Activated CD4-positive, CD25-positive, alpha-beta regulatory T cell treated with anti-CD3 and anti-CD28 coated beads, Interleukin-2, amount 50 U/mL, for 72 hours (primary cell): ENCODE data around the gene NFATC2.
"Not testable (repeated sequence)": the region's sequence is repeated elsewhere in the genome, so short reads cannot be mapped to it uniquely, and the experiment has no call there.

Experiments used
- DNase-seq: peaks from one replicate; pipeline ENCODE4 v3.0.0; 2021

Gene NFATC2

GRCh38 chr20:51493346-51493791 is 49.1 kb downstream of the NFATC2 start:
- no peak for DNase-seq

DNA sequence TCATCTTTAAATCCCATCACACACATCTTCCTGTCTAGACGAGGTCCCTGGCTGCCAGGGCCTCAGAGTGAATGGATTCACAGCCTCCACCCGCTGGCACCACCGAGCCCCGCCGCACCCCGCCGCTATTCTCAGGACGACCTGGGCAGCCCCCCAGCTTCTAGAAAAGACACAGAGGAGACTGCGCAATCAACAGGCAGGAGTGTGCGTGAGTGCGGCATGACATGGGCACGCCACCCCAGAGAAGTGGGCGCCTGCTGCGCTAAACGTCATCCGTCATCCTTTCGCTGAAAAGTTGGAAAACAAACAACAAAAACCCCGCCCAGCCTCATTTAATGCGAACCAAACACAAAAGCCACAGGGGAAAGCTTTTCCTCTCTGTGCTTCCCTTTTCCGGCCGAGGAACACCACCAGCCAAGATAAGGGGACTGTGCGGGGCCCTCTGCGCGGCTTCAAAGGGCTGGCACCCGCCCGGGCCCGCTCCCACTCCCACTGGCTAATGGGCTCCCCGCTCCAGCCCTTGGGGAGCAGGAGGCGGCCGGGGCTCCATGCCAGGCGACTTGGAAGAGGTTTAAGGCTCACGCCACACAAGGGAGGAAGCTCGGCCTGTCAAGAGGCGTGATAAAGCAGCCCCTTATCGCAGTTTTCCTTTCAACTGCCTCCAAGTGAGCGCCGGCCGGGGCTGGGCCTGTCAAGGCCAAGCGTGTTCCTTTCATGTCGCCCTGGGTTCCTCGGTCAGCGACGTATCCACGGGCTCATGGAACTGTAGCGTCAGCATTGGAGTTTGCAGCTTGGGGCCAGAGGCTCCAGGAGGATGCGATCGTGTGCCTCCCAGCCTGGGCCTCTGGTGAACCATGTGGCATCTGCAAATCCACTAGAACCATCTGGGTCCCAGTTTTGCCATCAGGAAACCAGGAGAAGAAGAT is 50.1 kb downstream of the NFATC2 start:
- no peak for DNase-seq

GRCh38 chr20:51491393-51491792 is 51.1 kb downstream of the NFATC2 start:
- DNase-seq = no peak

GRCh38 chr20:51490635-51491034 is 51.9 kb downstream of the NFATC2 start:
- DNase-seq = no peak

DNA sequence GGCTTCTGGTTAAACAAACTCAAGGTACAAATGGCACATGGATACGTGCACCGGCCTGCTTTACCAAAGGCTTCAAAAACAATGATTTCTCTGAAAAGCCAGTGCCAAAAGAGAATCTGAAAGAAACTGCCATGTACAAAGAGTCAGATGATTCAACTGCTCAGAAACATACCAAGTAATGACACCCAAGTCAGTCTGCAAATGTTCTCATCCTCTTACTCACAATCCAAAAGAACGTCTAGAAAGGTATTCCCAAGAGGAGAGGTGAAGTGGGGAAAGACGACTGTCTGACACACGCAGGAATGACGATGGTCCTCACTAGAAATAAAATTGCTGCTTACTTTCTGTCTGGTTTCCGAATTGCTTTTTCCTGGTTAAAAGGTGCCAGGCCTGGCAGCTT is 52.9 kb downstream of the NFATC2 start:
- DNase-seq = no peak

DNA sequence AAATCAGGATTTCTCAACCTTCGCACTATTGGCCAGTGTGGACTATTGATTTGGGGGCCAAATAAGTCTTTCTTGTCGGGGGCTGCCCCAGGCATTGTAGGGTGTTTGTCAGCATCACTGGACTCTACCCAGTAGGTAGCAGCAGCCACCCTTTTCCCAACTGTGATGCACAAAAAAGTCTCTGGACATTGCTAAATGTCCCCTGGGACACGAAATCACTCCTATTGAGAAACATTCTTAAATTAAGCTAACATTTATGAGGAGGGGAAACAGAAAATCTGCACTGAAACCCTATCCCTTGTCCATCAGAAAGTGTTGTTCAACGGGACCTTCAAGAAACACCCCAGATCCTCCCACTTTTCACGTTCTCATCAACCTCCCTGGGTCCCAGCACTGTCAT is 54.2 kb downstream of the NFATC2 start:
- DNase-seq = no peak

DNA sequence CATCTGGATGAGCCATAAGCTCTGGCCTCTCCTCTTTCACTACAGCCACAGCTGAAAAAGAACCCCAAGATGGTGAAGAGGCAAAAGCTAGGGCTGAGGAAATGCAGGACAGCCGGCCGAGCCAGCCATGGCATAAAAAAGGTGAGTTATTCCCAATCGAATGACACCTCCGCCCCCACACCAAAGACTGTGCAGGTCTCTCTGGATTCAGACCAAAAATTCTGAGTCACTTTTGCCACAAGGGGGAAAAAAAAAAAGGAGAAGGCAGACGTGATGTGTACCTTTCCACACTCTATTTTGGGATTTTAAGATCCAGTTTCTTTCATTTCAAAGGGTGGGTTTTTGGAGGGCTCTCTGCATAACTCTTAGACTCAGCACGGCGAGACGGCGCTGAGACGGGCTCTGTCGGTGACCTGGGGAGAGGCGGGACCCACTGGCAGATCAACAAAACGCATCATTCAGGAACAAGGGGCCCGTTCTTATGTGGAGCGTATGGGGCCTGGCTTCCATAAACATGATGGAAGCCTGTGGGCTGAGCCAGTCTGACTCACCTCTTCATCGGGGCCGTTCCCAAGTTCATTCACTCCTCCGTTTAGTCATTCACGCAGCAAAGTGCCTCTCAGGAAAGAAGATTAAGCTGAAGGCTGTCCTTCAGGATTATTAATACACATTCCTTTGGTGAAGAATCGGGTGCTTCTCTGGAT is 54.8 kb downstream of the NFATC2 start:
- no peak for DNase-seq

DNA sequence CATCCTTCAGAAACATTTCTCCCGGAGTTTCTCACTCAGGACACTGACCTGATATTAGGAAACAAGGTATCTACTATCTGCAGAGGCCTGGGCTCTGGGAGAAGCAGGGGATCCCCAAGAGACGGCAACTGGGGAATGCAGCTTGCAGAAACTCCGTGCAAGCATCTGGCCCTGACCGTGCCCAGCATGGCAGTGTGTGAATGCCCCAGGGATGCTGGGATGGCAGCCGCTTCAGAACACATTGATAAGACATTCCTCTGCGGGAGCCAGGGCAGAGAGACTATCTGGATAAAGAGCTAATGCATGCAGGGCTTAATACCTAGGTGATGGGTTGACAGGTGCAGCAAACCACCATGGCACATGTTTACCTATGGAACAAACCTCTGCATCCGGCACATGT is 55.4 kb downstream of the NFATC2 start:
- DNase-seq = no peak

DNA sequence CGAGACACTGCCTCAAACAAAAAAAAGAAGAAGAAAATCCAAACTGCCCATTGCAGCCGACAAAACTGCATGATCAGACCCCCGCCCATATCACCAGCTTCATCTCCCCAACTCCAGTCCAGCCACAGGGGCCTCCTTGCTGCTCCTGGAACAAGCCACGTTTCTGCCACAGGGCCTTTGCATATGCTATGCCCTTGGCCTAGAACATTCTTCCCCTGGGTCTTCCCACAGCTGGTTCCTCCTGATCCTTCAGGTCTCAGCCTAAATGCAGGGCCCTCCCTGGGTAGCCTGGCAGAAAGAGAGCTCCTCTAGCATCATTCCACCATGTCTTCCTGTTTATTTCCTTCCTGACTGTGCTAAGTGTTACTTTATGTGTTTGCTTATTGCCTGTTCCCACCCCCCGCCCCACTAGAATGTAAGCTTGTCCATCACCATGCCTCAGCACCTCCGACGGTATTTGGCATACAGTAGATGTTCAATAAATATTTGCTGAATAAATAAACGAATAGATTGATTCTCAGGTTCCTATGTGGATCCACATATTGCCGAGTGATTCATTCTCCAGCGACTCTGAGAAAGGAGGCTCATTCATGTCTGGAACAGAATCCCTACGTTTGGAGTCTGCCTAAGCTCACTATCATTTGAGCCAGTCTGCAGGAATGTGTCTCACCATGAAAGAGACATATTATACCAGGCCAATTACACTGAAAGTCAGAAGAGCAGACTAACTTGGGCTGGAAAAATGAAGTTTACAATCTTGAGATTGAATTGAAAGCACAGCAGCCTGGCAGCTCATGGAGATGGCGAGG is 56.1 kb downstream of the NFATC2 start:
- no peak for DNase-seq

- no peak for DNase-seq
These were observed 57.7 kb downstream of the NFATC2 start for GRCh38 chr20:51484831-51485230.

- DNase-seq = no peak
These were observed 58.2 kb downstream of the NFATC2 start for GRCh38 chr20:51484141-51484815.

GRCh38 chr20:51482836-51483473 is 59.6 kb downstream of the NFATC2 start:
- DNase-seq = no peak

DNA sequence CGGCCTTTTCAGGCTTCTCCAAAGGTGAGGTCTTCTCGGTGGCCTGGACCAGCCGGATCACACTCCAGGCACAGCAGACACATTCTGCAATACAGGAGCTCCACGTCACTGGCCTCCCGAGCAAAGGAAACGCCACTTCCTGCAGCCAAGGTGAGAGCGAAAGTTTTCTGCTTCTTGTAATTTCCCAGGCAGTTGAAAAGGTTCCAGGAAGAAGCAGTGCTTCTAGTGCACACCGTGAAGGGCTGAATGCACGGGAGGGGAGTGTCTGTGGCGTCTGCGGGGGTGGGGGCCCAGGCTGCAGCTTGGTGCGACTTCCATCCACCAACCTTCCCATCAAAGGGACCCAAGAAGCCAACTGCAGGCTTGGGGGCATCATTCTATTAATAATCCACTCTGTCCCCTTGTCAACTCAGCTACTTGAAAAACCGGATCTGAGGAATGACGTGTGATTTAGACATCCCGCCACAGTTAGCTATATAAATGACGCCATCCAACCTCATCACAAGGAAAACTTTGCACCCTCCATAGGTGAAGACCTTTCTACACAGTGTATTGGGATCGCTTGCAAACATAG is 61.1 kb downstream of the NFATC2 start:
- no peak for DNase-seq

- DNase-seq = peak; percentile 42
These were observed 61.8 kb downstream of the NFATC2 start for GRCh38 chr20:51480507-51481270.

DNA sequence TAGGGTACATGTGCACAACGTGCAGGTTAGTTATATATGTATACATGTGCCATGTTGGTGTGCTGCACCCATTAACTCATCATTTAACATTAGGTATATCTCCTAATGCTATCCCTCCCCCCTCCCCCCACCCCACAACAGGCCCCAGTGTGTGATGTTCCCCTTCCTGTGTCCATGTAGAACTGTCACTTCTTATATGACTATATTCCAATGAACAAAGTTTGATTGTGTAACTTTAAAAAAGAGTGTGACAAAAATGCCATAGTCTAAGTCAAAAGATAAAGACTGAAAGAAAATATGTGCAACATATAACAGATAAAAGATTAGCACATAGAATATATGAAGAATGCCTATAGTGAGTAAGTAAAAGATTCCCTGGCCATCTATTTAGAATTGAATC is 66.4 kb downstream of the NFATC2 start:
- DNase-seq = not testable (repeated sequence)

DNA sequence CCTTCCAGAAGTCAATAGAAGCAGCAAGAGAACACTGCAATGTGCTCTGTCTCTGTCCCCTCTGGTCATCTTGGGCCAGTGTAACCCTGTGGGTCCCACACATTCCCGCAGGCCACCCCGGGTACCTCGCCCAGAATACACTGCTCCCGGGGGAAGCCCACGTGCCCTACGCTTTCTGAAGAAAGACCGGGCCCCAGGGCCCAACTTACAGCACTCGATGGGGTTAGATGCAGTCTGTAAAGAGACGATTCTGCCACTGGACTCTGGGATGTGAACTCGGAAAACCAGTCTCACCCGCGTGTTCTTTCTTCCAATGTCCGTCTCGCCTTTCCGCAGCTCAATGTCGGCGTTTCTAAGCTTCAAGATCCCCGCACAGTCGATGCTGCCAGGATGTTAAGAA is 68.7 kb downstream of the NFATC2 start:
- no peak for DNase-seq

- no peak for DNase-seq
These were observed 69.3 kb downstream of the NFATC2 start for GRCh38 chr20:51473256-51473655.

DNA sequence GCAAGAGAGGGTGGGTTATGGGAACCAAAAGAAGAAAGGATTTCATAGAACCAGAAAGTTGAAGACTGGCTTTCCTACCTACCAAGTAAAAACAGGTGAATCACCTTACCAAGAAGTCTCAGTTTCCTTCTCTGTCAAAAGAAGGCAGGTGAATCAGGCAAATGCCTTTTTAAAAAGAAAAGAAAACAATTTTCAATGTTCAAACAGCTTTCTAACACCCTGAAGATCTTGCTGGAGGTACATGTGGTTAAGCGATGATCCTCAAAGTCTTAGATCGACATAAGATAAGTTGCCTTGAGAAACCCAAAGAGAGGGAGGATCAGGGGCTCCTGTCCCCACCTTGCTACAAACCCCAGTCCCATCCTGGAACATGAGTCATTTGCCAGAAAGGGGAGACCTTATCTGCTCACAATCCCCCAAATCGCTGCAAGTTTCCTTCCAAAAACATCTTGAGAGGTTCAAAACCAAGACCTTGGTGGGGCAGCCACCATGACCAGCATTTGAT is 71.6 kb downstream of the NFATC2 start:
- no peak for DNase-seq

DNA sequence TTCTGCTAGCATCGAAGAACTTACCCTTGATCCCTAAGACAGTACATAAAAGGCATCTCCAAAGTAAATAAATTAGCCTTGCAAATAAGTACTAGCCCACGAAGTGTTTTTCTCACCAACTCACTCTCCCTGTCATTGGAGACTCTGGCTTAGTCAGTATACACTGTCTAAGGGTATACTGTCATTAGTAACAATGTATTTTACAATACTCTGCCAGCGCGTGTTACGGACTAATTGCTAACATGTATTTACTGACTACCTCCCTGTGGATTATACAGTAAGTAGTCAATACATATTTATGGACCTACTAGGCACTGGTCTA is 72.1 kb downstream of the NFATC2 start:
- no peak for DNase-seq

- DNase-seq = no peak
These were observed 72.7 kb downstream of the NFATC2 start for GRCh38 chr20:51469578-51470498.
